ENCODE measurements around the gene MGST3.
"Not testable (repeated sequence)": the region's sequence is repeated elsewhere in the genome, so short reads cannot be mapped to it uniquely, and the experiment has no call there.

MGST3 gene

GRCh38 chr1:165630629-165631341, at the start of gene MGST3:
Gene MGST3, plus strand, starts transcription at chr1:165631234. Its CDS starts 18,614 bp downstream, at chr1:165649848.
- peak; percentile 83 for DNase-seq (ENCODE audit: low read depth)

GRCh38 chr1:165581926-165582325, 49.1 kb upstream of the MGST3 start:
- DNase-seq (ENCODE audit: low read depth): no peak

DNA sequence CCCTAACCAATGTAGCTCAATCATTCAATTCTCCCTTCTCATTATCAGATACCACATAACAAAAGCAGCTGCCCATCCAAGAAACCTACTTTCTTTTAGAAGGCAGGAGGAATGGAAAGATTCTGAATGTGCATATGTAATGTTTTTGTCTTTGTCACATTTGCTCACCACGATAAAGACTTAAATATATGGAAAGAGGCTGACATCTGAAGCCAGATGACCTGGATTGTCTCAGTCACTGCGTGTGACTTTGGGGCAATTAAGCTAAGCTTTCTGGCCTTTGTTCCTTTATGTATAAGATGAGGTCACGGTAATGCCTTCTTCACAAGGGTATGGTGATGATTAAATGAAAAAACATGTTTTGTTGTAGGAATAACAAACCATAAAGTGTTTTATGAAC, 44.6 kb upstream of the MGST3 start:
- DNase-seq (ENCODE audit: low read depth): no peak

GRCh38 chr1:165591391-165591790, 39.6 kb upstream of the MGST3 start:
- not testable (repeated sequence) for DNase-seq (ENCODE audit: low read depth)

- peak; percentile 61 for DNase-seq (ENCODE audit: low read depth)
Measured at GRCh38 chr1:165592945-165593823, 37.9 kb upstream of the MGST3 start.

DNA sequence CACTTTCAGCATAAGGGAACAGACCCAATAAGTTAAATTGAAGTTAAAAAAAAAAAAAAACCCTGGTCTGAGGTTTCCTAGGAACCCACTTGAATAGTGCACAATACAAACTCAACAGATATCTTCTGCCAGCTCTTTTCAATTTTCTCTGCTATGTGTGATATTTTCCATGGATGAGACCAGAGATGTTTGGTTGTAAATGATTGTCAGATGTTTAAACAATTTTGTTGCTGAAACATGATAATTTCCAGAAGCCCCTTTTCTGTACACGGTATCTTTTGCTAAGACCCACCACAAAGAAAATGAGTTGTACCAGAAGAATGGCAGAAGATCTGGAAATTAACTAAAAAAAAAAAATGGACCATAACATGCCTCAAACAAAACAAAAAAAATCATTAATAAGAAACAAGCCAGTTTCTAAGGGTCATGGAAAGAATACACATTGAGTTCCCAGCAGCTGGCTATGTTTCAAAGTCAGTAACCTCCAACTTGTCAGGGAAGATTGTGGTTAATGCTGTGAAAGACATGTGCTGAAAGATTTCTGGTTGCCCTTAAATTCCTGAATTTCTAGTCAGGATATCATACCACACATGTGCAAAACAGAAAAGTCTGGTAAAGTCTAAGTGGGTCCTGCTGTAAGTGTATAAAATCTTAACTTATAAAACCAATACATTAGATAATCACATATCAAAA, 35.6 kb upstream of the MGST3 start:
- no peak for DNase-seq (ENCODE audit: low read depth)

- peak; percentile 90 for DNase-seq (ENCODE audit: low read depth)
Measured at GRCh38 chr1:165597883-165598675, 33.0 kb upstream of the MGST3 start.

DNA sequence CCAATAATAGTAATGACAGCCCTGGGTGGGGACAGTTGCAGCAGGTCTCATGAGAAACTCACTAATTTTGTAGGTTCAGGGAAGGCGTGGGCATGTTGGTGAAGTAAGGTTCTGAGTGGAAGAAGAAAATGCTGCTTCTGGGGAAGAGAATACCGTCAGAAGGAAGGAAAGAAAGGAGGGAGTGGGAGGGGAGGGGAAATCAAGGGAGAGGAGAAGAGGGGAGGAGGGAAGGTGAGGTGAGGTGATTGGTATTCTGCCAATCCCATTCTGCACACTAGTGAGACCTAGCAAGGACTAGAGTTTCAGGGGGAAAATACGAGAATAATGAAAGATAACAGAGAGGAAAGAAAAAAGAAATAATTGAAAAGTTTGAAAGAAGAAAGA, 32.4 kb upstream of the MGST3 start:
- no peak for DNase-seq (ENCODE audit: low read depth)

DNA sequence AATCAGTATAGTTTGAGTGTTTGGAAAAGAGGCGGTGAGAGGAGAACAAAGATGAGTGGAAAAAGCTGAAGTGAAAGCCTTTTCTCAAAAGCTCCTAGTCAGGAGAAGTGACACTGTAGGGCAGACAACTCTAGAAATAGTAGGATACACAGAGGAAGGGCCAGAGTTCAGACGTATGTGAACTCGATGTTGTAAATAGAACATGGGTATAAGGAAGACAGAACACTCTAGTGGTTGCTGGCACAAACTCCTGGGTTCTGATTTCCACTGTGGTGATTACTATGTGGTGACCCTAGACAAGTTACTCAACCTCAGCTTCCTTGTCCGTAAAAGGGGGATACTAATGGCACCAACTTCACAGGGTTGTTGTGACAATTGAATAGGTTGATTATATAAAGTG, 30.2 kb upstream of the MGST3 start:
- DNase-seq (ENCODE audit: low read depth): no peak

GRCh38 chr1:165603810-165604209, 27.2 kb upstream of the MGST3 start:
- DNase-seq (ENCODE audit: low read depth): no peak

DNA sequence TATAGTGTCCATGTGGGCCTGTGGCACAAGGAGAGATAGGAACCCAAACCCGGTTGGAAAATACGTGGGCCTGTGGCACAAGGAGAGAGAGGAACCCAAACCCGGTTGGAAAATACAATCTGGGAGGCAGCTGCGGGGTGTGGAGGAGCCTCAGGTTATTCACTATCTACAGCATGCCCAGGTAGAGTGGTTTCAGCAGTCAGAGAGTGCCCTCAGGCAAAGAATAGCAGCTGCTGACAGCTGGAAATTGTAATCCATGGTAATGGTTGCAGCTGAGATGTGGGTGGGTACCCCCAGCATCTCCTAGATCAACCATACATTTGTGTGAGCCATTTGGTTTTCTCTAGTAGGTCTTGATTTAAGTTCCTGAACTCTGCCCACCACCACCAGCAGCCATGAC, 25.8 kb upstream of the MGST3 start:
- no peak for DNase-seq (ENCODE audit: low read depth)

GRCh38 chr1:165606676-165607075, 24.4 kb upstream of the MGST3 start:
- DNase-seq (ENCODE audit: low read depth): not testable (repeated sequence)

- DNase-seq (ENCODE audit: low read depth): no peak
Measured at GRCh38 chr1:165610866-165611265, 20.2 kb upstream of the MGST3 start.

GRCh38 chr1:165612062-165612461, 19.0 kb upstream of the MGST3 start:
- no peak for DNase-seq (ENCODE audit: low read depth)

DNA sequence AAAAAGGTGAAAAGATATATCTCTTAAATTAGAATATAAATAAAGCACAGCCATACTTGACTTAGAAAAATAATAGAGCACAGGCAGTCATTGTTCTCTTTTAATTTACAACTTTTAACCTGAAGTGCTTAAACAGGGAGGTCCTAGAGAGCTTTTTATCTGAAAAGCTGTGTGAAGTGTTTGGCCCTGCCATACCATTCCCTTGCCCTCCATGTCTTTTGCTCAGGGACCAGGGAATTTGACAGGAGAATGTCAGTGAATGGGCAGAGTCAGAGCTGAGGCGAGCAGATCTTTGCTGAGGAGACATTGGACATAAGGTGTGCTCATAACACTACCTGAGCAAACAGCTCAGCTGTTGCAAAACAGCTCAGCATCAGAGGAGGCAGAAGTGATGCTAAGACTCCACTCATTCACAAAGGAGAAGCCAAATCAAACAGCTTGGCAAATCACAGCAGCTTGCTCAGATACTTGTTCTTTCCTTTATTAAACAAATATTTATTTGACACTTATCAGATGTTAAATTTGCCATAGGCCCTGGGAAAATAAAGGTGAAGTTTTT, 14.9 kb upstream of the MGST3 start:
- DNase-seq (ENCODE audit: low read depth): no peak

GRCh38 chr1:165616987-165617546, 14.0 kb upstream of the MGST3 start:
- no peak for DNase-seq (ENCODE audit: low read depth)

DNA sequence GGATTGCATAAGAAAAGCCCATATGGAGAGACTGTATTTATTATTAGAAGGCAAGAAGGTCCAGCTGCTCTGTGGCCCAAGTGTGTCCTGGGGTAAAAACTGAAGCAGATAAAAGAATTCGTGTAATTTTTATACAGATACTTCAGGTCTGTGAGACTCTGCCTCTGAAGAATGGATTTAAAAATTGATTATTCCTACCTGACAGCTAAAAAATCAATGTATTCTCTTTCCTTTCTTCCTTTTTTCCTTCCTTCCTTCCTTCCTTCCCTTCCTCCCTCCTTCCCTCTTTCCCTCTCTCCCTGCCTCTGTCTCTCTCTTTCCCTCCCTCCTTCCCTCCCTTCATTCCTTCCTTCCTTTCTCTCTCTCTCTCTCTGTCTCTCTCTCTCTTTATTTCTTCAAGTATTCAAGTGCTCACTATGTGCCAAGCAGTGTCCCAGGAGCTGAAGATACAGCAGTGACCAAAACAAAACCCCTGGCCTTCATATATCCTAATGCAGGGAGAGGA, 11.3 kb upstream of the MGST3 start:
- no peak for DNase-seq (ENCODE audit: low read depth)

DNA sequence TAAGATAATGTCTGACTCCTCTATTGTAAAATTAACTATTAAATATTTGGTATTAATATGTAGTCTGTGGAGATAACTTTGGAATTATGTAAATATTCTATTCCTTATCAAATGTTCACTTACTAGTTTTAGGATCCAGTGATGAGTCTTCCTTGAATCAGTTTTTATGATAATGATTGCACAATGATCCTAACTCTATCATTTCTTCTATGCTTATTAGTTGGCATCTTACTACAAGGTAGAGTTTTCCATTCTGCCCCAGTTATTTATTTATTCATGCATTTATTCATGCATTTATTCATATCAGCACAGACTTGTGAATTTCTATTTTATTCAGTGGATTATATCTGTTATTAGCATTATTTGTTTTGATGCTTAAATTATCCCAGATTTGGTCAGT, 7.4 kb upstream of the MGST3 start:
- DNase-seq (ENCODE audit: low read depth): no peak

DNA sequence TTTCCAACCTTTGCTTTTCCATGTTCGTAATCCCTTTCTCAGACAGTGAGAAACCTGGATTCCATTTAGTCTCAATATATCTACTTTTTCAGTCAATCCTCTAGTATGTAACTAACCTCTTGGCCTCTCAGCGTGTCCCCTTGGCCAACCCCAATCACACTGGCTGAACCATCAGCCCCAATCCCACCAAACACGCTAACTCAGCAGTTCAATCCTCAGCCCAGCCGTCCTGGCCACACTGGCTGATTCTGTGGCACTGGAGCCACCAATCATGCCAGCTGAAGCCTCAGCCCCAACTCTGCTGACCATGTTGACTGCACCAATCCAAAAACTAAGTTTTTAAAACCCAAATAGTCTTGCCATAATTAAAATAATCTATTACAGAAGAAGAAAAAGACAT, 6.6 kb upstream of the MGST3 start:
- no peak for DNase-seq (ENCODE audit: low read depth)

GRCh38 chr1:165628147-165628822, 2.7 kb upstream of the MGST3 start:
- no peak for DNase-seq (ENCODE audit: low read depth)

DNA sequence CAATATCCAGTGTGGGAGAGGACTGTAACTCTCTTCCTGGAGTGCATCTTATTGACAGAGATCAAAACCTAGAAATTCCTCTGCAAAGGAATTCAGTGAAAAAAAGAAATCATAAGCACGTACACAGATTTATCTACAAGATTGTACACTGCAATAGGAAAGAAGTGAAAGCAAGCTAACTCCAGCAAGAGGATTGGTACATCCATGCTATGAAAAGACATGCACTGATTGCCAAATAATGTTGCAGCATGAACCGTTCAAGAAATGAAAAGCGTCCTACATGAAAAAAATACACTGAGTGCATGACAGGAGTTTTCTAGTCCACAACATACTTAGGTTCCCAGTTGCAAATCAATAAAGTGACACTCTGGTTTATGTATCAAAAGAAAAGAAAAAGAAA, 1.9 kb upstream of the MGST3 start:
- no peak for DNase-seq (ENCODE audit: low read depth)

Measured in stimulated activated CD8-positive, alpha-beta memory T cell treated with anti-CD3 and anti-CD28 coated beads, Interleukin-7, amount 100 ng/mL, for 24 hours (primary cell).